Occipital lobe (tissue), 2 donors: ENCODE data around the gene MPZL3. TPM values are rescaled to one million over a fixed set of nuclear protein-coding genes. Genes with fewer than 3 reads are reported as not detected.

Experiments used
- DNase-seq: peaks from one replicate; lab custom pipeline; 2025; lab: John Stamatoyannopoulos, UW
- total RNA-seq: library from RNA; depleted of rRNA; stranded (reverse); fragments of >200 nt; gene quantifications from one replicate; pipeline ENCODE4 v1.2.3, GENCODE V29; 2014

The MPZL3 gene
- total RNA-seq, 1 donor from 2014 or later, result 1.6 TPM

DNA sequence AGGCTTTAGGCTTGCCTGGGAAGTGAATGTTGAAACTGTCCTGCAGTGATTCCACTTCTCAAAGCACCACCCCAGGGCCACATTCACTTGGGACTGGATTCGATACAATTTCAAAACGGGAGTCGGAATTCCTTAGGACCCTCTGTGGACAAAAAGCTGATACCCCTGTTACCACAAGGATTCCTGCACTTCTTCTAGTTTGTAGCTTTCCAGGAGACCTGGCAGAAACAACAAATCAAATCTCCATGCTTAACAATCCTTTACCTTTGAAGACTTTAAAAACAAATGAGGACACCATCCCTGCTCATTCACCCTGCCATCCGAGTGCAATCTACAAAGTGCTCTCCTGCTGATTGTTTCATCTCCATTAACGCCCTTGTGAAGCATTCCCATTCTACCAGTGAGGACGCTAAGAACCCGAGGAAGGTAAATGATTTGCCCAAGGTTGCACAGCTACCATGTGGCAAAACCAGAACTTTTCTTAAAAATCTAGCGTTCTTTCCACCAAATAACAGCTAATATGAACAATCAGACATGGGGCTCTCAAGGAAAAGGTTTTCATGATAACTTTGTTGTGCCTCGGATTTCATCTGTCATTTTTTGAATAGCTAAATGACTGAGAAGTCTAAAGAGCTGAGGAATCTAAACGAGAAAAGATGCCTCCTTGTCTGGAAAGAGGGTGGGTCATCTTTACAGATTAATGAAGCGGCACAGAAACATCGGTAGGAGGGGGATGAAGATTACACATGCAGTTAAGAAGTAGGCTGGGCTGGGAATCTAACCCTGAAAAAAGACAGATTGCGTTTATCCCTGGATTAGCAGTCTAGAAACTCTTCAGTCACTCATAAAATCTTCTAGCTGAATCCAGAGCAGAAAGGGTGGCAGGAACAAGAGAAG lies 12.7 kb upstream of the MPZL3 start:
- DNase-seq, result no peak

DNA sequence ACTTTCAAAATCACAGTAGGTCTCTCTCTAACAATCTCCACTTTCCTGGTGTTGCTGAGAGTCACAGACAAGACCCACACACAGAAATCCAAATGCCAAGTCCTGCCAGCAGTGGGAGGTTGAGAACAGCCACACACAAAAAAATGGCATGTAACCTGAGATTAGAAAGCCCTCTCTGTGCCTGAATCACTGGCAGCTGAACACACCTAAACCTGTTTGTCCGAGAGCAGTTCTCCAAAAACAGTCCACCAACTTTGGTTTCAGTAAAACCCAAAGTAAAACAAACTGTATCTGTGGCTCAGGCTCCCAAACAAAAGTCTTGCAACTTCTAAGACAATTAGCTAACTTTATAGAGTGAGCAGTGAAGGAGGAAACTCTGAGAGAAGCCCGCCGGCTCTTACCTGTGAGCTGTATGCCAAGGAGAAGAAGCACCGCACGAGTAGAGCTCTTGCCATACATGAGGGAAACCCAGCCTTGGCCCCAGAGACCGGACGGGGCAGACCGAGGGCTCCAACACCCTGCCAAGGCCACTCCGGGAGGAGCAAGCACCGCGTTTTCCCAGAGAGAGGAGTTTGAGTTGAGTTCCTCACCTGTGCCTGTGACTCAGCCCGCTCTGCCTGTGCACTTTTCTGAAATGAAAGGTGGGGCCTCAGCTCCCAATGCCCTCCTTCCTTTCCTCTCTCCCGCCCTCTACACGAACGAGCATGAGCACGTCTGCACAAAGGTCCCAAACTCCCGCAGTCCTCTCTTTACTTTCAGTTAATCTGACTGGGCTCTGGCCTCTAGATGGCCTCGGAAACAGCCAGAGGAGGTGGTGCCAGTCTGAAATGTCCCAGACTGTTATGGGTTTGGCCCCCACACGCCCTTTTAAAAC lies 11.8 kb upstream of the MPZL3 start, which contains the start of gene MPZL2:
MPZL2 (minus strand) TSS at position 603 of the 874 bp plus-strand sequence; CDS start at position 459, 144 bp downstream.
- no peak for DNase-seq

- DNase-seq, result no peak
Measured at GRCh38 chr11:118263112-118263511, 10.9 kb upstream of the MPZL3 start.

DNA sequence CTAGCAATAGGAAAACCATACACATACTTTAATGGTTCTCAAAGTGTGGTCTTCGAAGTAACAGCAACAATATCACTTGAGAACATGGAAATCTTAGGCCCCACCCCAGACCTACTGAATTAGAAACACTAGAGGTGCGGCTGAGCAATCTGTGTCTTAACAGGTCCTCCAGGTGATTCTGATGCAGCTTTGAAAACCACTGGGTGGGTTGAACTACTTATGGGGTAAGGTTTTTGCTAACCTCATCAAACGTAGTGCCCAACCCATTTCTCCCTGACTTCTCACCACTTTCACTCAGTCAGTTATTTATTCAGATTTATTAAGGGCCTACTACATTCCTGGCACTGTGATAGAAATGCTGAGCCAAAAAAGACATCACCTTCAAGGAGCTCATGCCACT lies 8.2 kb upstream of the MPZL3 start:
- DNase-seq, result no peak

GRCh38 chr11:118259138-118259537 lies 7.0 kb upstream of the MPZL3 start:
- no peak for DNase-seq

GRCh38 chr11:118258410-118258809 lies 6.2 kb upstream of the MPZL3 start:
- DNase-seq, result no peak

DNA sequence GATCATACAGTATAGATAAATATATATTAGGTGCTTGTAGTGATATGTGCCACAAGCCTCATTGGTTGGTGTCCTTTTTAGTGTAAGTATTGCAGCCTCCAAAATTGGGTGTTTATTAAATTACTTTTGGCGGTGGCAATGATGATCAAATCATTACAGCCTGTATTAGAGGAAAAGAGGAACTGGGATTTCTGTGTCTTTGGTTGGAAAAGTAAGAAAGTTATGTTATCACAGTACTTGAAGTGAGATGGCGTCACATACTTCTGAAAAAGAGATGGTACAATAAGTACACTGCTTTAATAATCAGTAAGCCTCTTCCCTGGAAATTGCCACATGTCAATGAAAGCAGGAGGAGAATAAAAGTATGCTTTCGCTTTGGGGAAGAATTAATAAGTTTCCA lies 523 bp upstream of the MPZL3 start:
- no peak for DNase-seq

DNA sequence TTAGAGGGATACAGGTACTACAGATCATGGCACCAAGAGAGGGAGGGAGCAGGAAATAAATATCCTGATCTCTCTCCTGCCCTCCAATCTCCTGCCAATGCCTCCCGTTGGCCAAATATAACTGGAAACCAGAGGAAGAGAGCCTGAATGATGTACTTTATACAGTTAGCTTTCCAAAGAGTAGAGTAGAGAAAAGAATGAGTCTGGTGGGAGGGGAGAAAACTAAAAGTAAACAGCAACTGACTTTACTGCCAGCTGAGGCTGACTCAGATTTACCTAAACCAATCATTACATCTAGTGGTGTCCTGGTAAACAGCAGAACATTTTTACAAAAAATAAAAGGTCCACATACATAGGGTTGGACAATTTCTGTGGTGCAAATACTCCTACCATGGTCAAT lies 5.1 kb downstream of the MPZL3 start:
- DNase-seq, result no peak

DNA sequence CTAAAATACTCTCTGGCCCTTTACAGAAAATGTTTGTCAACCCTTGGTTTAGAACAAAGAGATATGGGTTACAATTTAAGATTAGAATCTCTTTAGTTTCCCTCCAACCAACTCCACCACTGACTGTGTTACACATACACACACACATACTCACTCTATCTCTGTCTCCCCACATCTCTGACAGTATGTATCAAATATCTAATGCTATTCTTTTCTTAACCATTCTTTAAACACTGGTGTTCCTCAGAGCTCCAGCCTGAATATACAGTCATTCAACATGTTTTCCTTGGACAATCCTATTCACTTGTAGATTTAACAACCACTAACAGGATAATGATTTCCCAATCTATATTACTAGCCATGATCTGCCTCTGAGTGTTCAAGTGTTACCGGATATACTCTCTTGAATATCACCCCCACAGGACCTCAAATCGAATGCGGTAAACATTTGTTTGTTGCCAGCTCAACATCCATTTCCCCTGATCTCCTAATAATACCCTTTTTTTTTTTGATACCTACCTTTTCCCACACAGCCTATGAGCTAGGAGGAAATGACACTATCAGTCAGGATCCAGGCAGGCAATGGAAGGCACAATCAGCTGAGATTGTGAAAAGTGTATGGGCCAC lies 6.1 kb downstream of the MPZL3 start:
- no peak for DNase-seq

DNA sequence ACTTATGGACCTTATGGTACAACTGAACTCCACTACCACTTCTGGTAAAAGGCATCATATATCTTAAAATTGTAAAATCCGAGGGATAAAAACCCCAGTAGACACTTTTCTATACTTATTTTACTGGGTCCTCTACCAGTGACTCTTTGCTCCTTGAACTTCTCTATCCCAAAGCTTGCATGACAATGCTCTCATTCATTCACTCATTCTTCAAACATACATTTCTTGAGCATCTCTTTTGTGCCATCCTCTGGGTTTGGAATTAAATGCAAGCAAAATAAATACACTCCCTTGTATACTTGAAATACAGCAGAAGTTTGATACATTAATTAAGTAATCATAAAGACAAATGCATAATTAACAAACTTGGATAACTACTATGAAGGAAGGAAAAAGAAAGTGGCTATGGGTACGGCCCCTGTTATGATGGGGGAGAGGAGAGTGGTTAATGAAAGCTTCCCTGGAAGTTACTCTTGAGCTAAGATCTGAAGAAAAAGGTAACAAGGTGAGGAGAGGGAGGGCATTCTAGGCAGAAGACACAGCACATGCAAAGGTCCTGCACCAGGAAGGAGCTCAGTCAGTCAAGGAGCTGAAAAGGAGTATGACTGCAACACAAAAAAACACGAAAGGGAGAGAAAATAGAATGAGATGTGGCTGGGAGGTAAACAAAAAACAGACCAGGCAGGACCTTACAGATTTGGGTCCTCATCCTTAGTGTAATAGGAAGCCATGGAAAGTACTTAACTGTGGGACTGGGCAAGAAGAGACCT lies 8.0 kb downstream of the MPZL3 start:
- no peak for DNase-seq

- no peak for DNase-seq
Measured at GRCh38 chr11:118243161-118243560, 9.0 kb downstream of the MPZL3 start.

GRCh38 chr11:118241764-118242098 lies 10.4 kb downstream of the MPZL3 start:
- no peak for DNase-seq

- no peak for DNase-seq
Measured at GRCh38 chr11:118240999-118241763, 11.0 kb downstream of the MPZL3 start.

- DNase-seq, result no peak
Measured at GRCh38 chr11:118239509-118240205, 12.5 kb downstream of the MPZL3 start.

DNA sequence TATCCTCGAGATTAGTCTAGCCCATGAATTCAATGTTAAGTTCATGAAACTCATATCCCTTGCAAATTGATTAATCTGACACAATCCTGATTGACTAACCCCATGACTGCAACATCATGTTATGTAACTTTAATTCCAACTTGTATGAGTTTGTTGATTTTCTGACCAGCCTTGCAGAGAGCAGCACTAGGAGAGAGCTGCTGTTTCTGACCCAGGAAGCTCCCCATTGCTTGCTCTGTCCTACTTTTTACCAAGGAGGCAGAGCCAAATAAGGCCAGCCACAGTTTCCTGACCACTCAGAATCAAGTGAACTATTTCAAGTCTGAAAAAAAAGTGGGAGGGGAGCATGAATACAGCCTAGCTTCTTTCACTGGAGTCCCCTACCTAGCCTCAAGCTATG lies 13.2 kb downstream of the MPZL3 start:
- DNase-seq, result no peak

- no peak for DNase-seq
Measured at GRCh38 chr11:118238421-118238820, 13.7 kb downstream of the MPZL3 start.

DNA sequence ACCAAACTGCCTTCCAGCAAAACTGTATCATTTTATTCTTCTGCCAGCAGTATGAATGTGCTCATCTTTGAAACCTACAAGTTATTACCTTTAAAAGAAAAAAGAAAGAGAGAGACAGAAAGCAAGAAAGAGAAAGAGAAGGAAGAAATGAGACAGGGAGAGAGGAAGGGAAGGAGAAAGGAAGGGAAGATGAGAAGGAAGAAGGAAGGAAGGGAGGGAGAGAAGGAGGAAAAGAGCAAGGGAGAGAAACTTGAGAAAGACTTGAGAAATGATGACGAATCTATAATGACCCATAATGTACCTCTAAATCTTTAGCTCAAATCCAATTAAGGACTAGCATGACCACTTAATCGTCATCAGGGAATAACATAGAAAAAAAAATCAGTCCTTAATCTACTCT lies 16.0 kb downstream of the MPZL3 start:
- DNase-seq, result no peak

GRCh38 chr11:118234833-118235232 lies 17.3 kb downstream of the MPZL3 start:
- no peak for DNase-seq

DNA sequence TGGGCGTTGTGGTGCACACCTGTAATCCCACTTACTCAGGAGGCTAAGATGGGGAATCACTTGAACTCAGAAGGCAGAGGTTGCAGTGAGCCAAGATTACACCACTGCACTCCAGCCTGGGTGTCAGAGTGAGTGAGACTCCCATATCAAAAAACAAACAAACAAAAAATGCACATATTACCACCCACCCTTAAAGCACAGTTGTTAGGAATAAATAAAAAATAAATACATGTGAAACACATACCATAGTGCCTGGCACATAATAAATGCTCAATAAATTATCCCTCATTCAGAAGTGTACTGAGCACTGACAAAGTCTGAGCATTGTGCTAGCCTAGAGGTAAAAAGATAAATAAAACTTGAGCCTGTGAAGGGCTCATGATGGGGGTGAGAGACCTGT lies 18.3 kb downstream of the MPZL3 start:
- DNase-seq, result no peak

DNA sequence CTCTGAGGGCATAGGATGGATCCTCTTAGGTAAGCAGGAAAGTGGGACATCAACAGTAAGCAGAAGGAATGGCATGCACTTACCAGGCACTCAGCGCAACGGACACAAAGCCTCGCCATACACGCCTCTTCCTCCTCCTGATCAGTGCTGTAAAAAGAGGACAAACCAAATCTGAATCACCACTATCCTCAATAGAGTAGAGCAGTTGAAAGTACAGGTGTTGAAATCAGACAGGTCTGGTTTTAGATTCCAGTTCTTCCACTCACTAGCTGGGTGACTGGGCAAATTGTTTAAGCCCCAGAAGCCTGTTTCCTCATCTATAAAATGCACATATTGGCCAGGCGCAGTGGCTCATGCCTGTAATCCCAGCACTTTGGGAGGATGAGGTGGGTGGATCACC lies 18.8 kb downstream of the MPZL3 start:
- DNase-seq, result no peak
